ENCODE measurements around the gene MOSMO. TPM values are rescaled to one million over a fixed set of nuclear protein-coding genes. Genes with fewer than 3 reads are reported as not detected.
A peak's percentile ranks its signal among the peaks of the same experiment; 100 is the strongest.

The MOSMO gene
- total and polyA plus RNA-seq, 4 donors, result 3.4 to 19.6 (median 13.6) TPM

DNA sequence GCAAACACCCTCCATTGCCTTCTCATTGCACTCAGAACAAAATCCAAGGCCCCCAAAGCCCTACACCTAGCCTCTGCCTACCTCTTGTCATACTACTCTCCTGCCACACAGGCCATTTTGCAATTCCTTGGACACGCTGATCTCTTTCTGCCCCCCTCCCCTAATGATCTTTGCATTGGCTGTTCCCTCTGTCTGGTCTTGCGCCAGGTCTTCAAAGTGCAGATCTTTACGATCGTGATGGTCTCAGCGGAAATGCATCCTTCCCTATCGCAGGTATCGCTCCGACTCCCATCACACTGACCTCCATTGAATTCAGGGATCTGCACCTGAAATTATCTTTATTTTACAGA, 777 bp upstream of the MOSMO start:
- H3K36me3 ChIP-seq (ENCODE audit: control insufficient read depth in 1 of 2, insufficient read depth in 2 of 2, low read length in 1 of 2), result no peaks in the 10 kb centered on the region
- peak overlapping the region; percentile 84 to 95 for H3K4me3 ChIP-seq (ENCODE audit: low read length in 2 of 2)
- H3K27me3 ChIP-seq (ENCODE audit: control insufficient read depth in 1 of 2, insufficient read depth in 2 of 2, low read length in 1 of 2), result no peaks in the 10 kb centered on the region
- ATAC-seq (ENCODE audit: low FRiP score), result no peak
- H3K27ac ChIP-seq (ENCODE audit: low read depth in 1 of 2, low read length in 2 of 2), result no peak overlapping the region
- intact Hi-C loops (cut with DNase I), result no loop called here
- H3K9me3 ChIP-seq (ENCODE audit: control insufficient read depth, low read length), result no peaks in the 10 kb centered on the region
- H3K4me1 ChIP-seq (ENCODE audit: control insufficient read depth in 1 of 2, insufficient read depth in 2 of 2, low read length in 2 of 2), result no peaks in the 10 kb centered on the region
- WGBS, 2 donors, result 5 to 7% methylated on average over 8 of the region's 8 CpGs
- no peak for DNase-seq

DNA sequence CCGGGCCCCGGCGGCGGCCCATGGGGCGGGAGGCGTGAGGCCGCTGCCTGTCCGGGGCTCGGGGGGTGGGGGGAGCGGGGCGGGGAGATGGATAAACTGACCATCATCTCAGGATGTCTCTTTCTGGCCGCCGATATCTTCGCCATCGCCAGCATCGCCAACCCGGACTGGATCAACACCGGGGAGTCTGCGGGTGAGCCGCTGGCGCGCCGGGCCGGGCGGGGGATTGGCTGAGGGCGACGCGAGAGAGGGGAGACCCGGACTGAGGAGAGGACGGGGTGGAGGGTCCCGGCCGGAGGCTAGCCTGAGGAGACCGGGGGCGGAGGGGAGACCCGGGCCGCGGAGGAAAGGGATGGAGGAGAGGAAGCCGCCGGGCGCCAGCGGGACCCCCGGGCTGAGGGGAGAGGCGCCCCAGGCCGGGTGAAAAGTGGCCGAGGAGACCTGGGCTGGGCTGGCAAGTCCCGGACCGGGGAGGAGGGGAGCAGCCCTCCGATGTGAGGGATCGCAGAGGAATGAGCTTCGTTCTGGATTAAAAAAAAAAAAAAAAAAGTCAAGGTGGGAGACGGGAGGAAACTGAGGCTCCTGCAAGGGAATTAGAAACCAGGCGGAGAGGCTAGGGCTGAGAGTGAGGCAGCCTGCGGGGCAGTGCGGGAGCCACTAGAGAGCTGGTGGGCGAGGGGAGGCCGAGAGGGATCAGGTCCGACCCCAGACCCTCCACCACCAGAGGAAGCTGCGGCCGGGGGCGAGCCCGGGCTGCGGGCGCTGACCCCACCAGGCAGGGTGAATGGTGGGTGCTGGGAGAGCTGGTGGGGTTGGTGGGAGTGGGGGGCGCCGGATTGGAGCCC, 526 bp downstream of the MOSMO start:
- DNase-seq, result peak in 1 of 2 donors; percentile 78
- 1% methylated on average over 57 to 65 of the region's 65 CpGs for WGBS, 2 donors
- intact Hi-C loops (cut with DNase I), result loop anchor here in 1 of 2 donors (2.0 kb wide), 2 partner anchors 68 to 288 kb away; partner anchors contain the start of gene POLR3E
- Histone ChIP-seq H3K4me1 (ENCODE audit: control insufficient read depth in 1 of 2, insufficient read depth in 2 of 2, low read length in 2 of 2) (no peaks in the 10 kb centered on the region), H3K9me3 (ENCODE audit: control insufficient read depth, low read length) (no peaks in the 10 kb centered on the region), H3K4me3 (ENCODE audit: low read length in 2 of 2) (peak overlapping the region; percentile 84 to 95), H3K27me3 (ENCODE audit: control insufficient read depth in 1 of 2, insufficient read depth in 2 of 2, low read length in 1 of 2) (no peaks in the 10 kb centered on the region), H3K27ac (ENCODE audit: low read depth in 1 of 2, low read length in 2 of 2) (no peak overlapping the region), H3K36me3 (ENCODE audit: control insufficient read depth in 1 of 2, insufficient read depth in 2 of 2, low read length in 1 of 2) (no peaks in the 10 kb centered on the region)
- ATAC-seq (ENCODE audit: low FRiP score), result peak; percentile 20

DNA sequence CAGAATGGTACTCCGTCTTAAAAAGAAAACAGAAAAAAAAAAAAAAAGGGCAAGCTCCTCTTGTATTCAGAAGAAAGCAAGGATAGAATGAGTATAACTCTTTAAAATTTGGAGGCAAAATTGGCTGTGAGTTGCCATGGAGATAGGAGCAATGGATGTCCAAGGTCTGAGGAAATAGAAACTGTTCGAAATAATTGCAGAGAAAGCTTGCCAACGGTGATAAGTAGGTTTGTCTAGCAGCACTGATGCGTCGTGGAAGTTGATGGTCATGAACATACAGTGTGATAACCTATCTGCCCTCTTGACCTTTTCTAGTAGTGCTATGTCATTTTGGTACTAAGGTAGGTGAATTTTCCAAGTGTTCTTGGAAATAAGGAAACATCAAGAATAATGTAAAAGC, 3.0 kb downstream of the MOSMO start:
- Histone ChIP-seq H3K27ac (ENCODE audit: low read depth in 1 of 2, low read length in 2 of 2) (no peak overlapping the region), H3K36me3 (ENCODE audit: control insufficient read depth in 1 of 2, insufficient read depth in 2 of 2, low read length in 1 of 2) (no peaks in the 10 kb centered on the region), H3K4me3 (ENCODE audit: low read length in 2 of 2) (no peak overlapping the region), H3K4me1 (ENCODE audit: control insufficient read depth in 1 of 2, insufficient read depth in 2 of 2, low read length in 2 of 2) (no peaks in the 10 kb centered on the region), H3K9me3 (ENCODE audit: control insufficient read depth, low read length) (no peaks in the 10 kb centered on the region), H3K27me3 (ENCODE audit: control insufficient read depth in 1 of 2, insufficient read depth in 2 of 2, low read length in 1 of 2) (no peaks in the 10 kb centered on the region)
- intact Hi-C loops (cut with DNase I), result no loop called here
- no peak for ATAC-seq (ENCODE audit: low FRiP score)
- WGBS, 2 donors, result 77 to 78% methylated on average over 5 of the region's 5 CpGs
- no peak for DNase-seq

DNA sequence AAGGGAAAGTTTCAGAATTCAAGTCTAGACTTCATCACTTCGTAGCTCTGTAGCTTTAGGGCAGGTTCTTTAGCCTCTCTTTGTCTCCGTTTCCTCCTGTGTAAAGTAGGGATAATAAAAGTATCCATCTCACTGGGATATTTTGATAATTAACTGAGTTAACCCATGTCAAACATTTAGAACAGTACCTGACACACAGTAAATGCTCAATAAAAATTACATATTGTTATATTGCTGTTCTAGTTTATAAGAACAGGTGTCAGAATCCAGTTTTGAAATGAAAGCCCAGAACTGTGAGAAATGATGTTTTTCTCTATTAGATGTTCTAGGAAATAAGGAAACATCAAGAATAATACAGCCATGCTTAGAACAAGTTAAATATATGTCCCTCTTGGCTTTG, 4.3 kb downstream of the MOSMO start:
- 35 to 39% methylated on average over 2 of the region's 2 CpGs for WGBS, 2 donors
- H3K4me1 ChIP-seq (ENCODE audit: control insufficient read depth in 1 of 2, insufficient read depth in 2 of 2, low read length in 2 of 2), result no peaks in the 10 kb centered on the region

DNA sequence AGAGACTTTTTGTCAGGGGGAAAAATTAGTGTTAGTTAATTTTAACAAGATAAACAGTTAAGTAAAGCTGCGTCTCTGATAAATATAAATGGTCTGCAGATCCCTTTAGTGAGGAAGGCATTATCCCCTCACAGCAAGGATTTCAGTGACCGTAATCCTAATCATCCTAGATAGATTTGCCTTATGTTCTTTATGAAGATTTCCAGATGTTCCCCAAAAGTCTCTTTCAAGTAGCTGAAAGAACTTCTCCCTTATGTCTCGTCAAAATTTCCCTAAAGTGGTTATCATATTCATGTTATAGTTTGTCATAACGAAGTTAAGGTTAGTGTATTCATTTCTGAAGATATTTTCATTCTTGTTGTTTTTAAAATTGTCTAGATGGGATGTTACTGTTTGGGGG, 5.6 kb downstream of the MOSMO start:
- WGBS, 2 donors, result 88 to 92% methylated on average over 4 of the region's 4 CpGs
- intact Hi-C loops (cut with DNase I), result no loop called here

More for the DNA sequence above, 4.3 kb downstream of the MOSMO start:
- Histone ChIP-seq H3K27me3 (ENCODE audit: control insufficient read depth in 1 of 2, insufficient read depth in 2 of 2, low read length in 1 of 2) (no peaks in the 10 kb centered on the region), H3K9me3 (ENCODE audit: control insufficient read depth, low read length) (no peaks in the 10 kb centered on the region), H3K4me3 (ENCODE audit: low read length in 2 of 2) (no peak overlapping the region), H3K36me3 (ENCODE audit: control insufficient read depth in 1 of 2, insufficient read depth in 2 of 2, low read length in 1 of 2) (no peaks in the 10 kb centered on the region), H3K27ac (ENCODE audit: low read depth in 1 of 2, low read length in 2 of 2) (no peak overlapping the region)
- intact Hi-C loops (cut with DNase I), result no loop called here
- no peak for DNase-seq
- no peak for ATAC-seq (ENCODE audit: low FRiP score)

DNA sequence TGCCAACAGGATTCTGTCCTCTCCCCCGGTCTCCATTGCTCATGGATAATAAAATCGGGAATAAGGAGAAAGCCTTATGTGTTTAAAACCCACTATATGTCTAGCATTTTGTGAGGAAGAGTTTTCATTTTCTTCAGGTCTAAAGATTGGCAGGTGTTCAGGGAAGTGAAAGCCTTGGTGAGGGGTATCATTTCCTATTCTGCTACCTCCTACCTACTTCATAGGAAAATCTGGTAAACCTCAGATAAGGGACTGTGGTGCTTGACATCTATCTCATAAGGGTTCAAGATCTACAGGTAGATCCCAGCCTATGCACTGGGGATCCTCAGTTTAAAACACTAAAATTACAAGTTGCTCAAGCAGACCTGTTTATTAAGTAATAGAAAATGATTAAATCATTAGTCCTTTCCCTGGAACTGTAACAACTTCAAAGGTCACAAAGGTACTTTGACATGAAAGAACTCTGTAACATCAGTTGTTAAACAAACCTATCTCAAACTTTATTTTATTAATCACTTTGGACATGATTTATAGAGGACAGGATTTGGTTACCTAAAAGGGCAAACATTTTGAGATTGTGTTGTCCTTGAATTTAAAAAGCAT, 6.5 kb downstream of the MOSMO start:
- Histone ChIP-seq H3K27me3 (ENCODE audit: control insufficient read depth in 1 of 2, insufficient read depth in 2 of 2, low read length in 1 of 2) (no peaks in the 10 kb centered on the region), H3K36me3 (ENCODE audit: control insufficient read depth in 1 of 2, insufficient read depth in 2 of 2, low read length in 1 of 2) (no peaks in the 10 kb centered on the region), H3K27ac (ENCODE audit: low read depth in 1 of 2, low read length in 2 of 2) (no peak overlapping the region), H3K4me1 (ENCODE audit: control insufficient read depth in 1 of 2, insufficient read depth in 2 of 2, low read length in 2 of 2) (no peaks in the 10 kb centered on the region), H3K9me3 (ENCODE audit: control insufficient read depth, low read length) (no peaks in the 10 kb centered on the region), H3K4me3 (ENCODE audit: low read length in 2 of 2) (no peak overlapping the region)
- WGBS, 2 donors, result 84 to 91% methylated on average over 2 of the region's 2 CpGs
- no peak for ATAC-seq (ENCODE audit: low FRiP score)
- intact Hi-C loops (cut with DNase I), result no loop called here
- no peak for DNase-seq

More for the DNA sequence above, 5.6 kb downstream of the MOSMO start:
- no peak for DNase-seq
- no peaks in the 10 kb centered on the region for H3K9me3 ChIP-seq (ENCODE audit: control insufficient read depth, low read length)
- no peaks in the 10 kb centered on the region for H3K4me1 ChIP-seq (ENCODE audit: control insufficient read depth in 1 of 2, insufficient read depth in 2 of 2, low read length in 2 of 2)
- H3K4me3 ChIP-seq (ENCODE audit: low read length in 2 of 2), result no peak overlapping the region
- H3K27me3 ChIP-seq (ENCODE audit: control insufficient read depth in 1 of 2, insufficient read depth in 2 of 2, low read length in 1 of 2), result no peaks in the 10 kb centered on the region
- no peak overlapping the region for H3K27ac ChIP-seq (ENCODE audit: low read depth in 1 of 2, low read length in 2 of 2)
- no peak for ATAC-seq (ENCODE audit: low FRiP score)
- no peaks in the 10 kb centered on the region for H3K36me3 ChIP-seq (ENCODE audit: control insufficient read depth in 1 of 2, insufficient read depth in 2 of 2, low read length in 1 of 2)

DNA sequence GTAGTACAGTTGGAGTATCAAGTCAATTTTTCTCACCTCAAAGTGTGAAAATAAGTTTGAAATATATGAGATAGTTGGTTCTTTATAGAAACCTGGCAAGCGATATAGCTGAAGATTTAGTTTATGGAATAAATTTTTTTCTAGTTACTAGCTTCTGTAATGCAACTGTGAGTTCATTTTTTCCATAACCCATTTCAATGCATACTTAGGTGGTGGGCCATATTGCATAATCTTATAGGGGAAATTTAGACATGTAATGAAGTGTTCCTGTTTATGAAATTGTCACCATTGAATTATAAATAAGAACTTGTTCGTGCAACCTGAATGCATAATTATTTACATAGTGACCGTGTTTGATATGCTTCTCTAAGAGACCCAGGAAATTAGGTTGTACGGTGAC, 9.0 kb downstream of the MOSMO start:
- Histone ChIP-seq H3K27me3 (ENCODE audit: control insufficient read depth in 1 of 2, insufficient read depth in 2 of 2, low read length in 1 of 2) (no peaks in the 10 kb centered on the region), H3K36me3 (ENCODE audit: control insufficient read depth in 1 of 2, insufficient read depth in 2 of 2, low read length in 1 of 2) (no peaks in the 10 kb centered on the region), H3K9me3 (ENCODE audit: control insufficient read depth, low read length) (no peaks in the 10 kb centered on the region), H3K4me3 (ENCODE audit: low read length in 2 of 2) (no peak overlapping the region), H3K27ac (ENCODE audit: low read depth in 1 of 2, low read length in 2 of 2) (no peak overlapping the region), H3K4me1 (ENCODE audit: control insufficient read depth in 1 of 2, insufficient read depth in 2 of 2, low read length in 2 of 2) (no peaks in the 10 kb centered on the region)
- 92% methylated on average over 4 of the region's 4 CpGs for WGBS, 2 donors
- intact Hi-C loops (cut with DNase I), result no loop called here
- DNase-seq (no peak), ATAC-seq (ENCODE audit: low FRiP score) (no peak)

DNA sequence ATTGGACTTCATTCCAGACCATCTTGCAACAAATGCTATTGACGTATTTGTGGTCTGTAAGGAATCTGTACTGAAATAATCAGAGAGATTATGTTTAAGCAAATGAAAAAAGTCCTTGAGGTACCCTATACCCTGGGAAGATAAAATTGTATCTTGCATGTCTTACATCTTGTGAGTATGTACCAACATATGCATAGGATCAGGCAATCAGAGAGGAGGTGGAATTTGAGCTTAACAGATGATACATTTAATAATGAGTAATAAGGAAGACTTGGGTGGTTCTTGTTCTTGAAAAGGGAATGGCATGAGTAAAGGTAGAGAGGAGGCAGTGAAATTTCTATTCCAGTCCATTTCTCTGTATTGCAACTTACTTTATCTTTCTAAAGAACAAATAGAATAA, 10.6 kb downstream of the MOSMO start:
- Histone ChIP-seq H3K9me3 (ENCODE audit: control insufficient read depth, low read length) (no peaks in the 10 kb centered on the region), H3K36me3 (ENCODE audit: control insufficient read depth in 1 of 2, insufficient read depth in 2 of 2, low read length in 1 of 2) (no peaks in the 10 kb centered on the region), H3K4me1 (ENCODE audit: control insufficient read depth in 1 of 2, insufficient read depth in 2 of 2, low read length in 2 of 2) (no peaks in the 10 kb centered on the region), H3K27me3 (ENCODE audit: control insufficient read depth in 1 of 2, insufficient read depth in 2 of 2, low read length in 1 of 2) (no peaks in the 10 kb centered on the region), H3K4me3 (ENCODE audit: low read length in 2 of 2) (no peak overlapping the region), H3K27ac (ENCODE audit: low read depth in 1 of 2, low read length in 2 of 2) (no peak overlapping the region)
- ATAC-seq (ENCODE audit: low FRiP score) (no peak), DNase-seq (no peak)
- intact Hi-C loops (cut with DNase I), result no loop called here
- WGBS, 2 donors, result 90 to 96% methylated on average over 1 of the region's 1 CpG

DNA sequence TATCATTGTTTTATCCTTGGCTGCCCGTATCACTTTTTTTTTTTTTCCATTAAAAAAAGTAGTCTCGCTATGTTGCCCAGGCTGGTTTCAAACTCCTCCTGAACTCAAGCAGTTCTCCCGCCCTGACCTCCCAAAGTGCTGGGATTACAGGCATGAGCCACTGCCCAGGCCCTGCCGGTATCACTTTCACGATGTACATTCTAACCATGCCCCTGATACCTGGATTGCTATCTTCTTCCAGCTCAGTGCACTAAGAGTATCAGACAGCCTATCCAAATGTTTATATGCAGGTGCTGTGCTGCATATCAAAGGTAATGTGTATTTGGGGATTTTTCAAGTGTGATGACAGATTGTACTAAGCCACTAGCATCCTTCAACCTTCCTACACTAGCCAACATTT, 14.2 kb downstream of the MOSMO start:
- intact Hi-C loops (cut with DNase I), result no loop called here
- Histone ChIP-seq H3K4me3 (ENCODE audit: low read length in 2 of 2) (no peak overlapping the region), H3K36me3 (ENCODE audit: control insufficient read depth in 1 of 2, insufficient read depth in 2 of 2, low read length in 1 of 2) (no peaks in the 10 kb centered on the region), H3K27ac (ENCODE audit: low read depth in 1 of 2, low read length in 2 of 2) (no peak overlapping the region), H3K9me3 (ENCODE audit: control insufficient read depth, low read length) (no peaks in the 10 kb centered on the region), H3K4me1 (ENCODE audit: control insufficient read depth in 1 of 2, insufficient read depth in 2 of 2, low read length in 2 of 2) (no peaks in the 10 kb centered on the region), H3K27me3 (ENCODE audit: control insufficient read depth in 1 of 2, insufficient read depth in 2 of 2, low read length in 1 of 2) (no peaks in the 10 kb centered on the region)
- DNase-seq (no peak), ATAC-seq (ENCODE audit: low FRiP score) (no peak)
- 87 to 88% methylated on average over 5 of the region's 5 CpGs for WGBS, 2 donors
